DMS 273 (cell line): ENCODE measurements around the gene ATF7.
"Not testable (repeated sequence)": the region's sequence is repeated elsewhere in the genome, so short reads cannot be mapped to it uniquely, and the experiment has no call there.

Source experiments
- DNase-seq: peaks from one replicate; lab custom pipeline; 2025; ENCODE audit not compliant: unreplicated experiment; lab: John Stamatoyannopoulos, UW

Gene ATF7

GRCh38 chr12:53484686-53485575 lies 141.3 kb downstream of the ATF7 start:
- no peak for DNase-seq

- peak; percentile 32 for DNase-seq
Measured at GRCh38 chr12:53483979-53484377, 142.2 kb downstream of the ATF7 start.

DNA sequence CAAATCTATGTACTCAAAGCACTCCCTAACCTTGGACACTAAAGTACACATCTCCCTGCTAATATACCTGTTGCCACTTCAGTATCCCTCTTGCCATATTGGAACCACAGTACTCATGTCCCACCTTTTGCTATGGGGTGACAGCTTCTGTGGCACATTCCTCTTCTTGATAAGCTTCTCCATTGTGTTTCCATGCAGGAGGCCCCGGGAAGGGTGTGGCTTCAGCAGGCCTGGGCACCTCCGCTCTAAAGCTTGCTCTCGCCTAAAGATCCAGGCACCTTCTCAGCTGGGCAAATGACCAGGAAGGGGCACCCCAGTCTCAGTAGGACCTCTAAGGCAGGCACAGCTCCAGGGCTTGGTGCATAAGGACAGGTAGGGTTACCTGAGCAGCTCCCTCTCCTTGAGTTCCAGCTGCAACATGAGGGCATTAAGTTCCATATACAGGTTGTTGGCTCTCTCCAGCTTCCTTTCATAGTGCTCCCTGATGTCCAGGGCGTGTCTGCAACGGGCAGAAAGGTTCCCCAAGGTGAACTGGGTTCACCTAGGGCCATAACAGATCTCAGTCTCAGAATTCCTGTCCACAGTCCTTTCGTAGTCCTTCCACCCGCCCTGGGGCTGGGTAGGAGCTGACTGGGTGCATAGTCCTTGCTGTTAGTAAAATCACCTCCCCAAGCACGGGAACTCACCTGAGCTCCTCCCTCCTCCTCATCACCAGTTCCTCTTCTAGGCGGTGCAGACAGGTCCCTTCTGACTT lies 142.8 kb downstream of the ATF7 start:
- DNase-seq: peak; percentile 33

- no peak for DNase-seq
Measured at GRCh38 chr12:53482626-53483168, 143.5 kb downstream of the ATF7 start.

DNA sequence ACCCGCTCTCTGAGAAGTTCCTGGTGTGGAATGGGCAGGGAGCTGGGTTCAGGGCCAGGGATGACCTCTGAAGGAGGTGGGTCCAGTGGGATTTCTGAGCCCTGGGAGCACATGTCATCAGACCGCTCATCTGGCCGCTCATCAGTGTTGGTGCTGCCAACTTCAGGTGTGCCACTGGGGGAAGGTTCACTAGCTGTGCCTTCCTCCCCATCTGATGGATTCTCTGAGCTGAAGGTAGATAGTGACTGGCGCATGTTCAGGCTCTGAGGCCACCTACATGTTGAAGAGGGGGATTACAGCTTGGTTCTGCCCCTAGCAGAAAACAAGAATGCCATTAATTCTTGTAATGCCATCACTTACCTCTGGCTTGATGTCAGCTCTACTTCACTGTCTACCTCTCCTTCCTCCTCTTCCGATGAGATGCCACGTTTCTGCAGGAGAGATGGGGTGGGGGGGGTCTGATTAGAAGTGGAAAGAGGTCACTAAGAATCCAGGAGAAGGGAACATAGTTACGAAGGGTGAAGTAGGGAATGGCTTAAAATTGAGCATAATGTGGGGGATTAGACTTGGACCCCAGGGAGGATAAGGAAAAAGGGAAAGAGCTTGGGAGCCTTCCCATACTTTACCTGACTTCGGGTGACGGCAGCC lies 144.1 kb downstream of the ATF7 start:
- DNase-seq: peak; percentile 55

DNA sequence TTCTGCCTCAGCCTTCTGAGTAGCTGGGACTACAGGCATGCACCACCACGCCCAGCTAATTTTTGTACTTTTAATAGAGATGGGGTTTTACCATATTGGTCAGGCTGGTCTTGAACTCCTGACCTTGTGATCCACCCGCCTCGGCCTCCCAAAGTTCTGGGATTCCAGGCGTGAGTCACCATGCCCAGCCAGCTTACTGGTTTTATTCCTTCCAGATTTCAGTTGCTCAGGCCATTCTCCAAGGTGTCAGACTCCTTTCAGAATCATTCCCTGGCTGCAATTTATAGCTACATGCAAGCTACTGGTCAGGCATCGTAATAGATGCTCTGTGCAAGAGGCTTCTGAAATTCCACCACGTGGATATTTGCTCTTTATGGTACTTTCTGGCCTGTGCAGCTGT lies 144.7 kb downstream of the ATF7 start:
- DNase-seq: not testable (repeated sequence)

DNA sequence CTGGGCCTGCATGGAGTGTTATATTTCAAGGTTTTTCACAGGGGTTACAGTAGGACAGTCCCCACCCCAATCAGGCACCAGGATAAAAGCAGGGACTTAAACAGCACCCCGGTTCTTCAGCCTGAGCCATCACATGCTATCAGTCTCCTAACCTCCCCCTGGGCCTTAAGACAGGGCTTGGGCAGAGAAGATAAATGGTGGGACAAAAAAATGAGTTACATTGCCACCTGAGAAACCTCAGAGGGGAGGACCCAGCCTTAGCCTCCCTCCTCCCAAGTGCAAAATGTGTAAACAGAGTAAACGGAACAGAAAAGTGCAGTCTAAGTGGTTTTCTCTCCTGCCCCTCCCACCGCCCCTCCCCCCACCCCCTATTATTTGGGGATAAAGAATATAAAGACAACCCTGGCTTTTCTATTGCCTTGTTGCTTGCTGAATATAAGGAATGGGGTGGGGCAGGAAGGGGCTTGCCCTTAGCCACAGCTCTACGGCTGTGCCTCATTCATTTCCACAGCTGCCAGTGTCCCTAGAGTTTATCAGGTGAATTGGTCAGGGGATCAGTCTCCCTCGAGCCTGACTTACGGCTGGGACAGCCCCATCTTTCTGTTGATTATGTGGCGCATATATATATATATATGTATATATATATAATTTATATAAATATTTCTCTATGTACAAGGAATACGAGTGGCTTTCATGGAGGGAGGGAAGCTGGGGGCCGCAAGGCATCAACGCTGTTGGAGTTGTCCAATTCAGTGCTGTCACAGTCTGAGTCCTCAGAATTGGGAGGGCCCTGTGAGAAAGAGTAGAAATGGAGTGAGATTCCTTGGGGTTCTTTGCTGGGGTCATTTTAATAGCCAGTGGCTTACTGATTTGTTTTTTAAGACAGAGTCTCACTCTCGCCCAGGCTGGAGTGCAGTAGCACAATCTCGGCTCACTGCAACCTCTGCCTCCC lies 145.4 kb downstream of the ATF7 start:
- no peak for DNase-seq

DNA sequence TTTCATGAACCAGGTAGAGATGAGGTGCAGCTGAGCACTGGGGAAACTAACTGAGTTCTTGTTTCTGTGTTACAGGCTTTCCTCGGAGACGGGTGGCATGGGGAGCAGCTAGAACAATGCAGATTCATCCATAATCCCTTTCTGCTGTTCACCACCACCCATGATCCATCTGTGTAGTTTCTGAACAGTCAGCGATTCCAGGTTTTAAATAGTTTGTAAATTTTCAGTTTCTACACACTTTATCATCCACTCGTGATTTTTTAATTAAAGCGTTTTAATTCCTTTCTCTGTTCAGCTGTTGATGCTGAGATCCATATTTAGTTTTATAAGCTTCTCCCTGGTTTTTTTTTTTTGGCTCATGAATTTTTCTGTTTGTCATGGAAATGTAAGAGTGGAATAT lies 146.9 kb downstream of the ATF7 start:
- no peak for DNase-seq

GRCh38 chr12:53478865-53479264 lies 147.3 kb downstream of the ATF7 start:
- DNase-seq: no peak

GRCh38 chr12:53476769-53477209 lies 149.4 kb downstream of the ATF7 start:
- DNase-seq: peak; percentile 62

DNA sequence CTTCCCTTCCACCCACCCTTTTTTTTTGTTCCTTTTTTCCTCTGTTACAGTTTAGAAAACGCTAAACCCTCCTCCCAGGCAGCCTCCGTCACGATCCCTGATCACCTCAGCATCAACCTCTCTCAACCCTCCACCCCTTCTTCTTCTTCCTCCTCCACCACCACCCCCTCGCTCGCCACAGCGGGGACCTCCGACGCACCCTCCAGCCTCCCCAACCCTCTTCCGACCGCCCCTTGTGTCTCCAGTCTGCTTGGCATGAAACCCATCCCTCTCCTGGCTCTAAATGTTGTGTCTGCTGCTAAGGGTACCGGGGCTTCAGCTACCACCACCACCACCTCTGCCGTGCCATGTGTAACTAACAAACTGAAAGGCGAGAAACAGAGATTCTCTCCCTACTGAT lies 151.4 kb downstream of the ATF7 start:
- no peak for DNase-seq

- no peak for DNase-seq
Measured at GRCh38 chr12:53474077-53474476, 152.1 kb downstream of the ATF7 start.

GRCh38 chr12:53472056-53472582 lies 154.1 kb downstream of the ATF7 start:
- DNase-seq: no peak

GRCh38 chr12:53468282-53468681 lies 157.9 kb downstream of the ATF7 start:
- DNase-seq: no peak

GRCh38 chr12:53467880-53468279 lies 158.3 kb downstream of the ATF7 start:
- DNase-seq: no peak

- no peak for DNase-seq
Measured at GRCh38 chr12:53467082-53467481, 159.1 kb downstream of the ATF7 start.

DNA sequence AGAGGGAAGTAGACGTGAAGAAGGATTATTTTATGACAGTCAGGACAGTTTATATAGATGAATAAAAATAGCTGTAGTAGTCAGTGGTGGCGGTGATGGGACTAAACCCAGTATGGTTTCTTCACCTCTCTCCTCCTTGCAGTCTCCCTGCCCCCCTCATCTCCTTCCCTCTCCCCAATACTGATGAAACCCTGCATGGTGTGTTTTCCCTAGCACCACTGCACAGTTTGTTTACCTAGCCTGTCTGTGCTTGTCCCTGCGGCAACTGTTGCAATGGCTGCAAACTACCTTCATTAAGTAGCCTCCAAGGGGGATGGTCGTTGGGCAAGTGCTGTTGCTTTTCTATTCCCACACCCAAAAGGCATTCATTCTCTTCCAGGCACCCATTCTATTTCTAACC lies 159.5 kb downstream of the ATF7 start:
- no peak for DNase-seq

- no peak for DNase-seq
Measured at GRCh38 chr12:53465679-53466078, 160.5 kb downstream of the ATF7 start.

GRCh38 chr12:53464685-53465418 lies 161.3 kb downstream of the ATF7 start:
- no peak for DNase-seq
